GM15510 (cell line): ENCODE data around the gene GPR146.

Source experiments
- POLR2A ChIP-seq: IDR thresholded peaks from 3 replicates; pipeline ENCODE4 v1.6.1; 2011; ENCODE audit warnings: borderline replicate concordance; ENCODE audit not compliant: insufficient read length; ENCODE audit errors: extremely low read depth

The GPR146 gene

GRCh38 chr7:1098243-1099153 lies 54.2 kb downstream of the GPR146 start:
- TF ChIP-seq POLR2A = no peak

GRCh38 chr7:1099154-1099542 lies 54.8 kb downstream of the GPR146 start:
- no peak for TF ChIP-seq POLR2A

GRCh38 chr7:1099637-1100036 lies 55.3 kb downstream of the GPR146 start:
- TF ChIP-seq POLR2A = no peak

- no peak for TF ChIP-seq POLR2A
Measured at GRCh38 chr7:1100386-1100785, 56.0 kb downstream of the GPR146 start.

- TF ChIP-seq POLR2A = no peak
Measured at GRCh38 chr7:1100834-1101562, 56.7 kb downstream of the GPR146 start.

GRCh38 chr7:1101563-1102431 lies 57.5 kb downstream of the GPR146 start:
- TF ChIP-seq POLR2A = no peak

GRCh38 chr7:1103009-1103788 lies 58.9 kb downstream of the GPR146 start:
- peak; percentile 17 for TF ChIP-seq POLR2A

- peak; percentile 7 for TF ChIP-seq POLR2A
Measured at GRCh38 chr7:1103789-1104515, 59.6 kb downstream of the GPR146 start.

GRCh38 chr7:1104516-1105179 lies 60.3 kb downstream of the GPR146 start:
- TF ChIP-seq POLR2A = no peak

- TF ChIP-seq POLR2A = no peak
Measured at GRCh38 chr7:1105189-1105588, 60.8 kb downstream of the GPR146 start.

GRCh38 chr7:1106063-1106792 lies 61.9 kb downstream of the GPR146 start:
- TF ChIP-seq POLR2A = no peak

GRCh38 chr7:1106793-1107421 lies 62.6 kb downstream of the GPR146 start:
- TF ChIP-seq POLR2A = no peak
